GM18951 (cell line): ENCODE results near the gene ITGBL1.

Source experiments
- POLR2A ChIP-seq: IDR thresholded peaks from 4 replicates; pipeline ENCODE4 v1.6.1; 2011; ENCODE audit warnings: mild to moderate bottlenecking; ENCODE audit not compliant: insufficient read length, insufficient read depth; ENCODE audit errors: extremely low read depth
- in situ Hi-C: fragments of 300-500 bp; cut with MboI; formaldehyde crosslinking; loops from one replicate; pipeline ENCODE4 v1.12.0; 2022; ENCODE audit warnings: low sequenced_read_pairs, mixed read lengths, inconsistent platforms; ENCODE audit not compliant: unreplicated experiment

Gene ITGBL1

DNA sequence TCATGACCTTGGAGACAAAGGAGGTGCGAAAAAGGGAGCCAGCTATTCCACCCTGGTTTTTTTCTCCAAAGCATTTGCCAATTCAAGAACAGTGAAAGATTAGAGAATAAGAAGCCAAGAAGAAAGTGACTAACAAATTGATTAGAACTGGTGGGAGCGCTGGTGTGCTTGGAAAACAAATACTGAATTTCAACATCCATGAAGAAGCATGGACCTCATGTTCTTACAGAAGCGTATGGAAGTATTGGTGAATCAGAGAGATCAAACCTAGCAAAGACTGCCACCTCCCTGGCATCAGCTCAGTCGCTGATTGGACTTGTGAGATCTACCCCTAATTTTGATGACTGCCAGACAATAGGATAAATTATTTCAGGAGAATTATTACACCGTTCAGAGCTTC lies 195.3 kb downstream of the ITGBL1 start:
- in situ Hi-C loops: no loop called here
- no peak for TF ChIP-seq POLR2A

DNA sequence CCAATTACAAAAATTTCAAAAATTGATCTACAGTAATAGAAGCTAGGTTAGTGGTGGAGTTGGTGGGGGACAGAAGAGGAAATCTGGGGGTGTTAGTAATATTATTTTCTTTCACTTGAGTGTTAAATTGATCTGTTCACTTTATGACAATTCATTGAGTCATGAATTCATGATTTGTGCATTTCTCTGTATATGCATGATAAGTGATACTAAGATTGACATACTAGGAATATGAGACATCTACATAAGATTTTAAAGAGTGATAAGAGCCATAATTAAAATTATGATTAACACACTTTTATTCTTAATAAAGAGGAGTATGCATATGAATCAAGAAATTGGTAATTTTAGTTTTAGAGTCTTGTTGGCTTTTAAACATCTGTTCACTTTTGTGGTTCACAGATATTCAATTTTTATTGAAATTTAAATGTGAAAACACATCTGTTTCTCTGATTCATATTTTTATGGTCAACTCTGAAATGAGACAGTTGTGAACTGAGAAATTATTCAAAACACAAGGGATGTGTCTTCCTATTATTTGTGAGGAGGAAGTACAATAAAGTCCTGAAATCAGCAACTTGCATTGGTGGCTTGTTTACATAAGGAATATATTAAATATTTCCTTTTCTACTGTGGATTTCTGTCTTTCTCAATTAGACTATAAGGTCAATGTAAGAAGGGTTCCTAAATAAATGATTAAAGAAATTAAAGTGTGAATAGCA lies 196.5 kb downstream of the ITGBL1 start:
- in situ Hi-C loops: no loop called here
- TF ChIP-seq POLR2A: no peak

DNA sequence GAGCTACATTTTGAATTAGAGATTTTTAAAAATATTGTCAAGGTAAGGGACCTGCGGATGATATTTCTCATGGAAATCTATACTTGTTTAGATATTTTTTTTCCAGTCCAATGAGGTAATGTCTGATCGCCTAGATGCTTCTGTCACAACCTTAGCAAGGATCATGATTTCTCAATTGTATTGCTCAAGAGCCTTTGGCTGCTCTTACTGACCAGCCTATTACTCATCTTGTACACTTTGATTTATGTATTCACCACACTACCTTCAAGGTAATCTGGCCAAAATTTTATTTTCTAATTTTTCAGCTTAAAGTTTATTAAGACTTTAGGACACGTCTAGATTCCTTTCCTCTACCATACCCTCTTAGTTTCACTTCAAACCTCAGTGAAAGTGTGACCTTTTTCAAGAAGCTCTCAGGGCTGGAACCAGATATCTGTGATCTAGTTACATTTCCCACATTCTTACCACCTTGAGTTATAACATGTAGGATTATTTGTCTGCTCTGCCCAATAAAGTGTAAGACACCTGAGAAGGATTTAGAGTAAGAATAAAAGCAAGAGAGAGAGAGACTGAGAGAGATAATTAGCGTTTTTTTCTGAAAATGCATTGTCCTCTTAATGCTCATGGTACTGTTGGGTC lies 197.1 kb downstream of the ITGBL1 start:
- in situ Hi-C loops: no loop called here
- TF ChIP-seq POLR2A: no peak

DNA sequence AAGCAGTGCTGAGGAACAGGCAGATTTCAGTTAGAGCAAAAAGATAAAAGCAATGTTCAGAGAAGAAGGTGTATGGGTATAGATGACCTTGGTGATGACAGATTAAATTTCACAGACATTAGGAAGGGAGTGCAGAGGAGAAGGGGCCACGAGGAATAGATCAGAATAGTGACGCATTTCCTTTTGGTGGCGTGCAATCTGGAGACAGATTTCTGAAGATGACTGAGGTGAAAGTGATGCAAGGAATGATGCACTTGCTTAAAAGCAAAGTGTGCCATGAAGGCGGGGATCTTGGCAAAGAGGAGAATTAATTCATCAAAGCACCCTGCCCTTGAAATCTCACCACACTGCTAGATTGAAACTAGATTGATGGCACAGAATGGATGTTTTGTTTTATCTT lies 202.4 kb downstream of the ITGBL1 start:
- in situ Hi-C loops: no loop called here
- TF ChIP-seq POLR2A: no peak

DNA sequence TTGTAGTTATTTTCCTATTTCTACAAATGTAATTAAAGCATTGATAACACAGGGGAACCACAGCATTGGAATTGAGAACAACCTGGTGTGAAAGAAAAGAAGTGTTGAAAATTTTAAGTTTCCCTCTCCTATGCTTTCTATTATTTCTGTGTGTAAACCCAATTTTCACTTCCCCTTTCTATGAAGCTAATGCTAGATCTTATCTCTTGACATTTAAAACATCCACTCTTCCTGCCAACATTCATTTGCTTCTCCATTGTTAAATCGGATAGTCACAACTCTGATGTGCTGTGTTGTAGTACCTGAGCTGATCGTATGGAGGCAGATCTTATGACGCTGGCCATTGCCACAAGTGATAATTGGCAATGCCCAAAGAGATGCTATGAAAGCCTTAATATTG lies 203.0 kb downstream of the ITGBL1 start:
- in situ Hi-C loops: no loop called here

DNA sequence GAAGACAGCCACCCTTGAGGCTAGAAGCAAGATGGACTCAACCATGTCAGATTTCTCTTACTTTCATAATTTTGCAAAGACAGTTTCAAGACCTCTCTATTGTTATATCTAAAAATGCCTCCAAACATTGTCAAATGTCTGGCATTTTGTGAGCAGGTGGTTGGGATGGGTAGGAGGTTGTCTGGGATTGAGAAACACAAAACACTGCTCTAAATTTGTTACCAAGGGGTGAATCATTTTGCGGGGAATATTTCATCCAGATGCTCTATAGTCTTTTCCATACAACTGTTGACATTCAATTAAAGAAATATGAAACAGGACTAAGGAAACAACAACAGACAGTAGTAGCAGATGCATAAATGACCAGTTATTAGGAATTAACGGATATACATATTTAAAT lies 208.2 kb downstream of the ITGBL1 start:
- in situ Hi-C loops: no loop called here
- TF ChIP-seq POLR2A: no peak

More for the DNA sequence above, 203.0 kb downstream of the ITGBL1 start:
- no peak for TF ChIP-seq POLR2A

DNA sequence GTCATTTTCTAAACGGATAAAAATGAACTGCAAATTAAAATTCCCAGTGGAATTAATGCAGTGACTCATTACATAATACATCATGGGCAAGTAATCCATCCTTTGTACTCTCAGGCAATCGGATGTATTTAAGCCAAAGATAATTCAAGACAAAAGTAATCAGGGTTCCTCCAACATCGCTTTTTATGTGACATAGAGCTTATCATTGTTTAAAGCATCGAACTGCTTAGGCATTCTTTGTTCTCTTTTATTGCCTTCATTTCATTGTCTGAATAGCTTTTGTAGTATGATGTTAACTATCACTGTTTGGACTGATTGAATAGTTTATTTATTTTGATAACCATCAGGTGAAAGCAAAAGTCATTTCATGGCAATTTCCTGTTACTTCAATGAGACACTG lies 209.4 kb downstream of the ITGBL1 start:
- no peak for TF ChIP-seq POLR2A
- in situ Hi-C loops: no loop called here

DNA sequence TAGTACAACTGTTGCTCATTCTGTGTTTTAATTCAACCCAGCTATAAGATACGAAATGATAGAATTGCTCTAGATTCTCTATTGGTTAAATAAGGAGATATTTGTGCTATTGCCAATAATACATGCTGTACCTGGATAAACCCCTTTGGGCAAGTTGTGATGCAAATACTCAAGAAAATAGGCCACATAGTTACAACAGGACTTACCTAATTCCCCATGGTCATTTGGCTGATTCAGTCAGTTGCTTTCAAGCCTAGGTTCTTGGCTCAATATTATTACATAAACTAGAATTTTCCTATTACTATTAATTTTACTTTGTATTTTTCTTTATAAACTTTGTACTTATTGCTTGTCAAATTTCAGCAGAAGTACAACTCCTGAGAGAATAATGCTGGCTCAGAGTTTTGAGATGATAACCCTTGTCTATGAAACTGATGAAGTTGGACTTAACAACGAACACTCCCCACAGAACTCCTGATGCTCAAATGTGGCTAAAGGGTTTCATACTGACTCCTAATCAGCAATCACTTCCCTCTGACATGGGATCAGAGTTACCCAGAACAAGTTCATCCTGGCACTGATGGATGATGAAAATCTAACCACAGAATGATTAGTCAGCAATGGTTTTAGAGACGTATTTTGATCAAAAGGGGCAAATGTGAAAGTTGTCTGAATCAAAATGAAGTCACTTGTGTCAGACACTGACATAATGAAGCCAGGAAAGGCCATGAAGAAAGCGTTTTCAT lies 221.1 kb downstream of the ITGBL1 start:
- no peak for TF ChIP-seq POLR2A
- in situ Hi-C loops: no loop called here

DNA sequence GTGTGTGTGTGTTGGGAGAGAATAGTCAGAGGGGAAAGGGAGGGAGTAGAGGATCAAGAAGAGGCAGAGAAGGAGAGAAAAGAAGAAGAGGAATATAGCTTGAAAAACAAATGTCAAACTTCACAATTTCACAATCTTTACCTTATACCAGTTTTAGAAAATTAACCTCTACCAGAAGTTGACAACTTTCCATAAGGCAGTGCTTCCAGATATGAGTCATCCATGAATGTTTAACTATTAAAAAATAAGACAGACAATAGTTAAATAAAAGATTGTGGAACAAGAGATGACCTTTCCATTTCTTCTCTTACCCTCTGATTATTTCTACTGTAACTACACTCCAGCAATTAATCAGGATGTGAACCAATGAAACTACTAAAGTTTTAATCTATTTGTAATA lies 229.4 kb downstream of the ITGBL1 start:
- in situ Hi-C loops: no loop called here
- TF ChIP-seq POLR2A: no peak

DNA sequence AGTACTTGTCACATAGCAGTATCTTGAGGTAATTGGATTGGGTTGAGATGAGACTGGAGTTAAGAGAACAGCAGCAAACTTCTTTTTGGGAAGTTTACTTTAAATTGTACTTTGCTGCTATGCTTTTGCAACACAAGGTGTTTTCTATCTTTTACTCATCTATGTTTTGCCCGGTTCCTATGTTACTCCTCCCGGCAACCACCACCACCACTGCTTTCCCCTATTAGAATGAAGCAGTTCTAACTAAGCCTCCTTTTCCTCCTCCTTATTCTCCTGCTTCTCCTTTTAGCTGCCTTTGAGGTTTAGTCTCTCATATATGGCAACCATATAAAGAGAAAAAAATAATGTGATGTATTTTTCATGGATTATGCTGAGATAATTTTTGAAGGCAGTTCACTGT lies 233.5 kb downstream of the ITGBL1 start:
- no peak for TF ChIP-seq POLR2A
- in situ Hi-C loops: no loop called here

DNA sequence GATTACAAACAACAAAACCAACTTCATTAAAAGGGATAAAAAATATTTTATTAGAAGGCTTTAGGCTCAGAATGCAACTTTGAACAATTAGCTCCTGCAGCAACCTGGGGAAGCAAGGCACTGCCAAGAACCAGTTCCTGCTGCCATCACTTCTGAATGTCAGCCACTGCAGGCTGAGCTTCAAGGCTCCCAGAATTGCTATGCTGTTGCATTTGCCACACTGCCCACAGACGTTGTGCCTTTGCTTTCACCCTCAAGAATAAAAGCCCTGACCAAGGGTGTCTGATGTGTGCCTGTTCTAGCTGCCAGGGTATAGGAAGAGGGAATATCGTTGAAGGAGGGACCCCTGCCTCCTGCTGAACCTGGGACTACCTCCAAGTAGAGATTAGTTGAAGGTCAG lies 238.4 kb downstream of the ITGBL1 start:
- TF ChIP-seq POLR2A: no peak
- in situ Hi-C loops: no loop called here

DNA sequence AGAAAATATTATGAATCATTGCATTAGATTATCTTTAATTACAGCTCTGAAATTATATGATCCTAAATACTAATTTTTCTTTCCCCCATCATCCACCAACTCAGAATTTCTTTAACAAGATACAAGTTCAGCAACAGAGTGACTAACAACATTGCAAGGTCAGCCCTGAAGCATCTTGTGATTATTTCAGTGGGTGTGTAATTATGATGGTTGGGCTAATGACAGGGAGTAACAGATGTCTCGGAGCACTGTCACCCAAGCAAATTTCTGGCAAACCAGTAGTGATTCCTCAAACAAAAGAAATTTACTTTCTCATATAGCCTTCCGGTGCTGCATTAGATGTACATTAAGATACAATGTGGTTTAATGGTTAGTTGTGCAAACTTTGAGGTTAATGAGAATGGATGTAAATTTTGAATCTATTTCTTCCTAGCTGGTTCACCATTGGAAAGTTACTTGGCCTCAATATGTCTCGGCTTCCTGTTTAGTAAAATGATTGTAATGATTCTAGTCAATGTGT lies 238.9 kb downstream of the ITGBL1 start:
- in situ Hi-C loops: no loop called here
- TF ChIP-seq POLR2A: no peak

DNA sequence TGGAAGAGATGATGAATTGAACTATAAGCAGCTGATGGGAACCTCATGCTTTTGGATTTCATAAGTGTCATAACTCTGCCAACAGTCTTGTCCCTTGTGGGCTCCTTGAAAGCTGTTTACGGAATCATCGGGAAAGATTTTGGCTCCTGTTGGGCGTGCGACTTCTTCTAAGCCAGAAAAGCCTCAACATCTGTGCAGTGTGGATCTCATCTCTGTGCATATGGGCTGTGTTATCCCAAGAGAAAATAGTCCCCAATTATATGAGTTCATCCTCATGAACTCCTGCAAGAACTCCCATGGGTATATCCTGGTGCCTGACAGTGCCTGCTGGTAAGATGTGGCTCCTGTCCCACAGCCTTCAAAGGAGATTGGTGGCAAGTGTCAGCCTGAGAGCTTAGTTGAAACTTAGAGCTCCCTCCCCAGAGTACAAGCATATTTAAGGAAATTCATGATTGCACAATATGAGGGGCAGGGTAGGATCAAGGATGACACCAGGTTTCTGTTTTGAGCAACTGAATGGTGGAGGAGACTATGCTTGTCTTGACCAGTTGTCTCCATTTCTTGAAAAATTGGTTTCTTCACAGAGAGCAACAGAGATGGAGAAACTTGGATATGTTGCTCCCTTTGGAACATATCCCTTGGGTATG lies 243.5 kb downstream of the ITGBL1 start:
- in situ Hi-C loops: no loop called here
- no peak for TF ChIP-seq POLR2A
